H9 (cell line): Measurements from ENCODE around the gene KCTD12. TPM values are rescaled to one million over a fixed set of nuclear protein-coding genes. Genes with fewer than 3 reads are reported as not detected.

Source experiments
- DNase-seq: peaks from one replicate; pipeline ENCODE4 v3.0.0-alpha.2; 2017
- H2AFZ ChIP-seq: one replicate; pipeline ENCODE4 v1.6.1; 2013; ENCODE audit warnings: mild to moderate bottlenecking, low read length, control low read depth, moderate library complexity
- H2AK5ac ChIP-seq: 2 replicates; pipeline ENCODE4 v1.6.1; 2013; ENCODE audit warnings: low read length, control low read depth, mixed read lengths; ENCODE audit not compliant: insufficient read length
- H2BK120ac ChIP-seq: one replicate; pipeline ENCODE4 v1.6.1; 2013; ENCODE audit warnings: low read depth, mild to moderate bottlenecking, low read length, control low read depth, inconsistent platforms; ENCODE audit not compliant: poor library complexity, severe bottlenecking
- H2BK12ac ChIP-seq: 2 replicates; pipeline ENCODE4 v1.6.1; 2013; ENCODE audit warnings: low read length, control low read depth, mixed read lengths, low read depth; ENCODE audit not compliant: insufficient read length
- H2BK15ac ChIP-seq: 2 replicates; pipeline ENCODE4 v1.6.1; 2013; ENCODE audit warnings: low read depth, low read length, control low read depth
- H2BK20ac ChIP-seq: one replicate; pipeline ENCODE4 v1.6.1; 2013; ENCODE audit warnings: low read depth, mild to moderate bottlenecking, low read length, control low read depth, inconsistent platforms; ENCODE audit not compliant: poor library complexity, severe bottlenecking
- H2BK5ac ChIP-seq: 2 replicates; pipeline ENCODE4 v1.6.1; 2013; ENCODE audit warnings: low read length, control low read depth, mixed read lengths; ENCODE audit not compliant: insufficient read length
- H3K14ac ChIP-seq: 2 replicates; pipeline ENCODE4 v1.6.1; 2013; ENCODE audit warnings: low read length, control low read depth; ENCODE audit not compliant: insufficient read depth
- H3K18ac ChIP-seq: 2 replicates; pipeline ENCODE4 v1.6.1; 2013; ENCODE audit warnings: low read depth, mild to moderate bottlenecking, mixed read lengths, low read length, control low read depth; ENCODE audit not compliant: insufficient read length
- H3K23ac ChIP-seq: 2 replicates; pipeline ENCODE4 v1.6.1; 2013; ENCODE audit warnings: low read length, control low read depth, mixed read lengths, low read depth; ENCODE audit not compliant: insufficient read length
- H3K23me2 ChIP-seq: 2 replicates; pipeline ENCODE4 v1.6.1; 2013; ENCODE audit warnings: low read depth, mild to moderate bottlenecking, mixed read lengths, low read length, control low read depth; ENCODE audit not compliant: insufficient read length, poor library complexity, severe bottlenecking
- H3K27ac ChIP-seq: 2 replicates; pipeline ENCODE4 v1.5.1; 2013; ENCODE audit warnings: low read length, control low read depth, mixed read lengths, low read depth; ENCODE audit not compliant: insufficient read length
- H3K27me3 ChIP-seq: 2 replicates; pipeline ENCODE4 v1.6.1; 2013; ENCODE audit warnings: low read length, control low read depth, inconsistent platforms; ENCODE audit not compliant: insufficient read depth
- H3K4ac ChIP-seq: 2 replicates; pipeline ENCODE4 v1.6.1; 2013; ENCODE audit warnings: low read depth, mild to moderate bottlenecking, control low read depth, inconsistent platforms, low read length, moderate library complexity
- H3K4me1 ChIP-seq: 2 replicates; pipeline ENCODE4 v1.6.1; 2013; ENCODE audit warnings: low read length, control low read depth, inconsistent platforms; ENCODE audit not compliant: insufficient read depth
- H3K4me2 ChIP-seq: 2 replicates; pipeline ENCODE4 v1.6.1; 2013; ENCODE audit warnings: low read length, control low read depth, mixed read lengths; ENCODE audit not compliant: insufficient read length, insufficient read depth
- H3K56ac ChIP-seq: 2 replicates; pipeline ENCODE4 v1.6.1; 2013; ENCODE audit warnings: low read depth, mild to moderate bottlenecking, mixed read lengths, low read length, control low read depth; ENCODE audit not compliant: insufficient read length
- H3K79me1 ChIP-seq: 2 replicates; pipeline ENCODE4 v1.6.1; 2013; ENCODE audit warnings: low read depth, mild to moderate bottlenecking, moderate library complexity, low read length, control low read depth, inconsistent platforms; ENCODE audit not compliant: insufficient read depth, poor library complexity, severe bottlenecking
- H3K79me2 ChIP-seq: 2 replicates; pipeline ENCODE4 v1.6.1; 2013; ENCODE audit warnings: low read length, control low read depth, inconsistent platforms; ENCODE audit not compliant: insufficient read depth
- H3K9ac ChIP-seq: 2 replicates; pipeline ENCODE4 v1.6.1; 2013; ENCODE audit warnings: low read length, control low read depth, mixed read lengths; ENCODE audit not compliant: insufficient read length; ENCODE audit errors: extremely low read depth
- H3K9me3 ChIP-seq: one replicate; pipeline ENCODE4 v1.6.1; 2013; ENCODE audit warnings: low read depth, low read length, inconsistent platforms; ENCODE audit not compliant: control insufficient read depth
- H3T11ph ChIP-seq: one replicate; pipeline ENCODE4 v1.6.1; 2013; ENCODE audit warnings: mild to moderate bottlenecking, low read length, control low read depth, inconsistent platforms
- H4K20me1 ChIP-seq: one replicate; pipeline ENCODE4 v1.6.1; 2013; ENCODE audit not compliant: control insufficient read depth, insufficient read length, insufficient read depth
- H4K5ac ChIP-seq: 2 replicates; pipeline ENCODE4 v1.6.1; 2013; ENCODE audit warnings: low read depth, mild to moderate bottlenecking, mixed read lengths, low read length, control low read depth; ENCODE audit not compliant: insufficient read length
- H4K8ac ChIP-seq: replicated peaks from 2 replicates; pipeline ENCODE4 v1.6.1; 2013; ENCODE audit warnings: low read length, control low read depth, mixed read lengths, low read depth; ENCODE audit not compliant: insufficient read length
- H4K91ac ChIP-seq: 2 replicates; pipeline ENCODE4 v1.6.1; 2013; ENCODE audit warnings: low read depth, mild to moderate bottlenecking, moderate library complexity, mixed read lengths, low read length, control low read depth; ENCODE audit not compliant: insufficient read length
- H3K27ac Mint-ChIP-seq, 3 experiments: 2 replicates in 2 of 3; 3 replicates in 1 of 3; pipeline ENCODE4 v1.8.0; 2020 to 2021; ENCODE audit warnings: mixed read lengths in 3 of 3, mild to moderate bottlenecking in 1 of 3, moderate library complexity in 1 of 3
- H3K27me3 Mint-ChIP-seq: 2 replicates; pipeline ENCODE4 v1.8.0; 2021; ENCODE audit warnings: low read depth, mild to moderate bottlenecking, moderate library complexity, mixed read lengths
- H3K36me3 Mint-ChIP-seq, 3 experiments: 2 replicates in 2 of 3; 3 replicates in 1 of 3; pipeline ENCODE4 v1.8.0; 2020 to 2021; ENCODE audit warnings: low read depth in 3 of 3, mixed read lengths in 3 of 3; ENCODE audit not compliant: insufficient read depth in 1 of 3
- H3K4me1 Mint-ChIP-seq, 2 experiments: 2 replicates each; pipeline ENCODE4 v1.8.0; 2020; ENCODE audit warnings: mixed read lengths in 2 of 2
- H3K4me3 Mint-ChIP-seq, 2 experiments: 2 replicates in 1 of 2; 3 replicates in 1 of 2; pipeline ENCODE4 v1.8.0; 2020 to 2021; ENCODE audit warnings: mild to moderate bottlenecking in 2 of 2, mixed read lengths in 2 of 2, moderate library complexity in 1 of 2
- H3K9me3 Mint-ChIP-seq, 2 experiments: 2 replicates in 1 of 2; 3 replicates in 1 of 2; pipeline ENCODE4 v1.8.0; 2020; ENCODE audit warnings: mild to moderate bottlenecking in 2 of 2, mixed read lengths in 2 of 2, moderate library complexity in 1 of 2
- CTCF ChIP-seq: fragments of 200-600 bp; sonication (generic); conservative IDR thresholded peaks from 3 replicates; pipeline ENCODE4 v1.8.0; 2021; ENCODE audit warnings: antibody characterized with exemption, mild to moderate bottlenecking
- WGBS: extraction: QIAGEN DNeasy Blood & Tissue Kit; methylation state at CpG from one replicate; pipeline ENCODE4 v1.1.7; 2013; ENCODE audit warnings: missing lambda C conversion rate, low lambda C conversion rate, mixed read lengths; ENCODE audit not compliant: insufficient read length; ENCODE audit errors: extremely low coverage; 5-methylcytosine and 5-hydroxymethylcytosine counted together
- total RNA-seq: library from RNA; stranded (reverse); gene quantifications from 2 replicates; pipeline ENCODE4 v1.2.1, GENCODE V29; 2021

The KCTD12 gene
- total RNA-seq, 1 experiment from 2014 or later, result 3.4 TPM

- no peak overlapping the region for H2AK5ac ChIP-seq
- no peaks in the 10 kb centered on the region for H3K36me3 Mint-ChIP-seq
- H3K9me3 Mint-ChIP-seq, result peaks cover 0 to 2% of the 10 kb centered on the region in 2 experiments; a peak in 2 of 5 replicates
- H3K4me2 ChIP-seq, result no peak overlapping the region
- H3K27me3 Mint-ChIP-seq, result no peaks in the 10 kb centered on the region
- no peak overlapping the region for H3K18ac ChIP-seq
- H3K4me1 Mint-ChIP-seq, result peaks cover 3 to 5% of the 10 kb centered on the region in 2 experiments; a peak in 2 of 4 replicates
- TF ChIP-seq CTCF, result no peak
- no peak overlapping the region for H3K4me3 Mint-ChIP-seq
- no peak overlapping the region for H2BK12ac ChIP-seq
- H3K27ac ChIP-seq, result no peak overlapping the region
- H3K27ac Mint-ChIP-seq, result no peak overlapping the region
- no peak overlapping the region for H3K56ac ChIP-seq
- no peak overlapping the region for H2AFZ ChIP-seq
- no peaks in the 10 kb centered on the region for H4K20me1 ChIP-seq
- H3K23me2 ChIP-seq, result no peaks in the 10 kb centered on the region
- no peak overlapping the region for H4K8ac ChIP-seq
- WGBS, result no CpG with 5 or more reads among the region's 1 CpG
- no peak overlapping the region for H2BK20ac ChIP-seq
- no peak overlapping the region for H3K23ac ChIP-seq
- no peak for DNase-seq
- H3K9me3 ChIP-seq, result no peaks in the 10 kb centered on the region
- H2BK5ac ChIP-seq, result no peak overlapping the region
- no peak overlapping the region for H3K14ac ChIP-seq
- H3K4me1 ChIP-seq, result no peaks in the 10 kb centered on the region
- H2BK120ac ChIP-seq, result no peak overlapping the region
- no peaks in the 10 kb centered on the region for H3K79me1 ChIP-seq
- no peak overlapping the region for H3K4ac ChIP-seq
- no peak overlapping the region for H4K91ac ChIP-seq
- no peak overlapping the region for H4K5ac ChIP-seq
- H3K9ac ChIP-seq, result no peak overlapping the region
- H3K27me3 ChIP-seq, result no peaks in the 10 kb centered on the region
- no peaks in the 10 kb centered on the region for H3K79me2 ChIP-seq
- no peak overlapping the region for H2BK15ac ChIP-seq
- no peak overlapping the region for H3T11ph ChIP-seq
Observed at GRCh38 chr13:76925115-76925514, 38.9 kb upstream of the KCTD12 start.
